ENCODE measurements around the gene RAPGEF5. TPM values are rescaled to one million over a fixed set of nuclear protein-coding genes. Genes with fewer than 3 reads are reported as not detected.

Gene RAPGEF5
- total RNA-seq, 1 experiment from 2014 or later = 5.6 TPM

DNA sequence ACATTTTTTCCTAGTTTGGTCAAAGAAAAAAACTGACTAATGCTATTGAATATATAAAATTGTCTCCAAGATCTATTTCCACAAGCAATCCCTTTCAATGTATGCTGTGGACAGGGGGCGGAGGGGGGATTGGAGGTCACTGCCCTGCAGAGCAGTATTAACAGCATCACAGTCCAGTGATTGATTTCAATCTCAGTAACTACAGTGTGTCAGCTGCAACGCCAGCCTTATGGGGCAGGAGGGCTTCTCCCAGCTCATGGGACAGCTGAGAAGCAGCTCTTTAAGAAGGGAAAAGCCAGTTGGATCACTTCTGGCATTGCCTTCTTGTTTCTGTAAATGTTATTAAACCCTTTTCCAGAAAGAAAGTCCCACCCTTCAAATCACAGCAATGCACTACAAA is 65.0 kb downstream of the RAPGEF5 start:
- no peak overlapping the region for H3K9ac ChIP-seq (ENCODE audit: low read length)
- ATAC-seq (no peak), DNase-seq (no peak)
- no peak overlapping the region for H3K4me2 ChIP-seq (ENCODE audit: low read length)
- no peaks in the 10 kb centered on the region for H3K36me3 ChIP-seq (ENCODE audit: low read depth, low read length)
- CTCF ChIA-PET = interaction anchor here (0.6 kb wide), 1 partner anchor 57 kb away, joined by 3 read pairs; no protein-coding TSS in a partner anchor
- no peaks in the 10 kb centered on the region for H3K4me1 ChIP-seq (ENCODE audit: insufficient read depth, low read length)
- H3K9me3 ChIP-seq (ENCODE audit: low read length) = no peaks in the 10 kb centered on the region
- intact Hi-C loops (cut with micrococcal nuclease) = no loop called here
- no peaks in the 10 kb centered on the region for H3K9me2 ChIP-seq (replicated peaks; ENCODE audit: low read length)
- POLR2A ChIA-PET (ENCODE audit: unreplicated experiment) = no interaction called here
- no peak overlapping the region for H3K27ac ChIP-seq (ENCODE audit: low read length)
- no peaks in the 10 kb centered on the region for H3F3A ChIP-seq (ENCODE audit: low read length, unreplicated experiment)
- H3K79me2 ChIP-seq (ENCODE audit: low read length) = no peaks in the 10 kb centered on the region
- no peaks in the 10 kb centered on the region for H4K20me1 ChIP-seq (ENCODE audit: low read length)
- no TSS peak for BruUV-seq (replicated peaks)
- no peak overlapping the region for H3K4me3 ChIP-seq (ENCODE audit: low read length)
- TF ChIP-seq, protein P1, sequence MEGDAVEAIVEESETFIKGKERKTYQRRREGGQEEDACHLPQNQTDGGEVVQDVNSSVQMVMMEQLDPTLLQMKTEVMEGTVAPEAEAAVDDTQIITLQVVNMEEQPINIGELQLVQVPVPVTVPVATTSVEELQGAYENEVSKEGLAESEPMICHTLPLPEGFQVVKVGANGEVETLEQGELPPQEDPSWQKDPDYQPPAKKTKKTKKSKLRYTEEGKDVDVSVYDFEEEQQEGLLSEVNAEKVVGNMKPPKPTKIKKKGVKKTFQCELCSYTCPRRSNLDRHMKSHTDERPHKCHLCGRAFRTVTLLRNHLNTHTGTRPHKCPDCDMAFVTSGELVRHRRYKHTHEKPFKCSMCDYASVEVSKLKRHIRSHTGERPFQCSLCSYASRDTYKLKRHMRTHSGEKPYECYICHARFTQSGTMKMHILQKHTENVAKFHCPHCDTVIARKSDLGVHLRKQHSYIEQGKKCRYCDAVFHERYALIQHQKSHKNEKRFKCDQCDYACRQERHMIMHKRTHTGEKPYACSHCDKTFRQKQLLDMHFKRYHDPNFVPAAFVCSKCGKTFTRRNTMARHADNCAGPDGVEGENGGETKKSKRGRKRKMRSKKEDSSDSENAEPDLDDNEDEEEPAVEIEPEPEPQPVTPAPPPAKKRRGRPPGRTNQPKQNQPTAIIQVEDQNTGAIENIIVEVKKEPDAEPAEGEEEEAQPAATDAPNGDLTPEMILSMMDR (conservative IDR thresholded peaks at IDR 0.05; ENCODE audit: low read depth, low read length) = no peak
- no peak for TF ChIP-seq EZH2phosphoT487 (IDR thresholded peaks at IDR 0.05; ENCODE audit: borderline replicate concordance, low read length)
- TF ChIP-seq EZH2 (IDR thresholded peaks at IDR 0.05; ENCODE audit: low read length, unreplicated experiment) = no peak
- no peak overlapping the region for H2AFZ ChIP-seq (ENCODE audit: low read length)
- H3K27me3 ChIP-seq (ENCODE audit: low read length) = no peaks in the 10 kb centered on the region

DNA sequence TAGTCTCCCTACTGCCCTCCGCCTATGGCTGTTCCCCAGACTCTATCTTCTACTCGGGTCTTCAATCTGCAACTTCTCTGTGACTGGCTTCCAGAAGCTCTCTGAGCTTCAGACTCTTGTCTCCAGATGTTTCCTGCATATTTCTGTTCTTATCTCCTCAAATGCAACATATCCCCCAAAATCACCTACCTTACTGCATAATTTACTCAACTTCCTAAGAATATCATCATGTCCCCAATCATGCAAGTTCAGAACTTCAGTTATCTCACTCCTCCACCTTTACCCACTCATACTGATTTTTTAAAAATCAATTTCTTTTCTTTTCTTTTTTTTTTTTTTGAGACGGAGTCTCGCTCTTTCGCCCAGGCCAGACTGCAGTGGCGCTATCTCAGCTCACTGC is 68.8 kb downstream of the RAPGEF5 start:
- no peak for ATAC-seq
- intact Hi-C loops (cut with micrococcal nuclease) = no loop called here
- BruUV-seq (replicated peaks) = no TSS peak

DNA sequence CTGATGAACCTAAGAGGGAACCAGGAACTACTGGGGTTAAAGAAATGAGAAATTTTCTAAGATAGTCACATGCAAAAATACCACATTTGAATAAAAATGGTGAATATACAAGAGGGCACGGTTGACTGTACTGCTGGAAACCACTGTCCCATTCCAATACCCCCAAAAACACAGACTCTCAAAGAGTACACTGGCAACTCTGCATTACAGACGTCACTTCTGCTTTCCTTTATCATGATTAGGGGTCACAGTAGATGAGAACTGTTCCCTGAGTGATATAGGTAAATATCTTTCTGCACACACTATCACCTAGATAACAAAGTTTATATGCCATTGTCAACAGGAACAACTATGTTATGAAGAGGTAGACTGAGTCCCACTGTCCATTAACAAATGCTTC is 69.5 kb downstream of the RAPGEF5 start:
- BruUV-seq (replicated peaks) = no TSS peak
- no peaks in the 10 kb centered on the region for H3F3A ChIP-seq (ENCODE audit: low read length, unreplicated experiment)
- no peak overlapping the region for H2AFZ ChIP-seq (ENCODE audit: low read length)
- ChIA-PET POLR2A (ENCODE audit: unreplicated experiment) (no interaction called here), CTCF (no interaction called here)
- DNase-seq = no peak
- no peak for ATAC-seq
- H3K4me1 ChIP-seq (ENCODE audit: insufficient read depth, low read length) = no peaks in the 10 kb centered on the region
- no peak overlapping the region for H3K27ac ChIP-seq (ENCODE audit: low read length)
- intact Hi-C loops (cut with micrococcal nuclease) = no loop called here
- TF ChIP-seq, protein P1 (conservative IDR thresholded peaks at IDR 0.05; ENCODE audit: low read depth, low read length) = no peak
- no peak for TF ChIP-seq EZH2 (IDR thresholded peaks at IDR 0.05; ENCODE audit: low read length, unreplicated experiment)
- TF ChIP-seq EZH2phosphoT487 (IDR thresholded peaks at IDR 0.05; ENCODE audit: borderline replicate concordance, low read length) = no peak
- H3K9me2 ChIP-seq (replicated peaks; ENCODE audit: low read length) = no peaks in the 10 kb centered on the region
- H3K9ac ChIP-seq (ENCODE audit: low read length) = no peak overlapping the region
- H4K20me1 ChIP-seq (ENCODE audit: low read length) = no peaks in the 10 kb centered on the region
- H3K79me2 ChIP-seq (ENCODE audit: low read length) = no peaks in the 10 kb centered on the region
- H3K27me3 ChIP-seq (ENCODE audit: low read length) = no peaks in the 10 kb centered on the region
- no peaks in the 10 kb centered on the region for H3K36me3 ChIP-seq (ENCODE audit: low read depth, low read length)
- no peak overlapping the region for H3K4me2 ChIP-seq (ENCODE audit: low read length)
- no peaks in the 10 kb centered on the region for H3K9me3 ChIP-seq (ENCODE audit: low read length)
- H3K4me3 ChIP-seq (ENCODE audit: low read length) = no peak overlapping the region

More for the DNA sequence above, 68.8 kb downstream of the RAPGEF5 start:
- Histone ChIP-seq H3K79me2 (ENCODE audit: low read length) (no peaks in the 10 kb centered on the region), H3K4me2 (ENCODE audit: low read length) (no peak overlapping the region), H3K9ac (ENCODE audit: low read length) (no peak overlapping the region), H3K4me1 (ENCODE audit: insufficient read depth, low read length) (no peaks in the 10 kb centered on the region), H3K4me3 (ENCODE audit: low read length) (no peak overlapping the region), H3K9me3 (ENCODE audit: low read length) (no peaks in the 10 kb centered on the region), H2AFZ (ENCODE audit: low read length) (no peak overlapping the region), H3K9me2 (replicated peaks; ENCODE audit: low read length) (no peaks in the 10 kb centered on the region), H3K27me3 (ENCODE audit: low read length) (no peaks in the 10 kb centered on the region), H4K20me1 (ENCODE audit: low read length) (no peaks in the 10 kb centered on the region), H3K36me3 (ENCODE audit: low read depth, low read length) (no peaks in the 10 kb centered on the region), H3F3A (ENCODE audit: low read length, unreplicated experiment) (no peaks in the 10 kb centered on the region), H3K27ac (ENCODE audit: low read length) (no peak overlapping the region)
- TF ChIP-seq, protein P1 (conservative IDR thresholded peaks at IDR 0.05; ENCODE audit: low read depth, low read length) = no peak
- TF ChIP-seq EZH2phosphoT487 (IDR thresholded peaks at IDR 0.05; ENCODE audit: borderline replicate concordance, low read length) (no peak), EZH2 (IDR thresholded peaks at IDR 0.05; ENCODE audit: low read length, unreplicated experiment) (no peak)
- DNase-seq = no peak
- CTCF ChIA-PET = no interaction called here
- POLR2A ChIA-PET (ENCODE audit: unreplicated experiment) = no interaction called here

Measured in PC-3 (cell line).